ENCODE data around the gene FARSA. TPM values are rescaled to one million over a fixed set of nuclear protein-coding genes. Genes with fewer than 3 reads are reported as not detected.

Gene FARSA
- total and polyA plus RNA-seq, 2 of the 13 experiments (the other 11 are each of a cell fraction or from before 2014, with no cell fraction given): 25.9 to 72.0 TPM

DNA sequence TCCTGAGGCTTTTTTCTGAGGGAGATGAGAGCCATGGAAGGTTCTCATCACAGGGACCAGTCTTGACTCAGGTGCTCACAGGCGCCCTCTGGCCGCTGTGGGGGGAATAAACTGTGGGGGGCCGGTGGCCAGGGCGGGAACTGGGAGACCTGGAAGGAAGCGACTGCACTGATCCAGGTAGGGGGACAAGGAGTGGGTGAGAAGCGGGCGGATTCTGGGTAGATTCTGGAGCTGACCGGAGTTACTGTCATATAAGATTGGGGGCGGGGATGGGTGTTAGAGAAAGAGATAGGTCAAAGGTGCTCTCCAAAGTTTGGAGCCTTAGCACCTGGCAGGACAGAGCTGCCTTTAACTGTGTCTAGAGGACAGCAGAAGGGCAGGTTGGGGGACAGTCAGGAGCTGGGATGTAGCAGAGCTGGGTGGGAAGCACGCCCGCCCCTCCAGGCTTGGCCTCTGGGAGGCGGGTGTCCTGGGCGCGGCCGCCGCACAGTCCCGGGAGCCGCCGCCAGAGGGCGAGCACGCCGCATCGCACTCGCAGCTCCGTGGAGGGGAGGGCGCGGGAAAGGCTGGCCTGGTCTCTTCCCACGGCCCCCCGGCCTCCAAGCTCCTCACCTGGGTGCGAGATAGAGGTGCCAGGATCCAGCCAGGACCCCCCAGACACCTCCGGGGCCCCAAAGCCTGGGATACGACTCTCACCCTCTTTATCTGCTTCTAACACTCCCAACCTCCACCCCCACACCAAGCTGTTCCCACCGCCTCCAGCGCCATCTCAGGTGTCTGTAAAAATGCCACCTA, 31.7 kb upstream of the FARSA start (continued):
- 0 out of 2 replicates have a peak, but pooled peaks have one; percentile 45 for TF ChIP-seq ZNF598 (CRISPR knock-in tag; IDR thresholded peaks at IDR 0.05; ENCODE audit: borderline replicate concordance)
- peak; percentile 81; the same call in 1 of the 2 replicates for TF ChIP-seq ZNF335 (CRISPR knock-in tag; IDR thresholded peaks at IDR 0.05)
- TF ChIP-seq, protein P1, sequence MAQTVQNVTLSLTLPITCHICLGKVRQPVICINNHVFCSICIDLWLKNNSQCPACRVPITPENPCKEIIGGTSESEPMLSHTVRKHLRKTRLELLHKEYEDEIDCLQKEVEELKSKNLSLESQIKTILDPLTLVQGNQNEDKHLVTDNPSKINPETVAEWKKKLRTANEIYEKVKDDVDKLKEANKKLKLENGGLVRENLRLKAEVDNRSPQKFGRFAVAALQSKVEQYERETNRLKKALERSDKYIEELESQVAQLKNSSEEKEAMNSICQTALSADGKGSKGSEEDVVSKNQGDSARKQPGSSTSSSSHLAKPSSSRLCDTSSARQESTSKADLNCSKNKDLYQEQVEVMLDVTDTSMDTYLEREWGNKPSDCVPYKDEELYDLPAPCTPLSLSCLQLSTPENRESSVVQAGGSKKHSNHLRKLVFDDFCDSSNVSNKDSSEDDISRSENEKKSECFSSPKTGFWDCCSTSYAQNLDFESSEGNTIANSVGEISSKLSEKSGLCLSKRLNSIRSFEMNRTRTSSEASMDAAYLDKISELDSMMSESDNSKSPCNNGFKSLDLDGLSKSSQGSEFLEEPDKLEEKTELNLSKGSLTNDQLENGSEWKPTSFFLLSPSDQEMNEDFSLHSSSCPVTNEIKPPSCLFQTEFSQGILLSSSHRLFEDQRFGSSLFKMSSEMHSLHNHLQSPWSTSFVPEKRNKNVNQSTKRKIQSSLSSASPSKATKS (CRISPR knock-in tag; IDR thresholded peaks at IDR 0.05): no peak
- TF ChIP-seq POLR2A (IDR thresholded peaks at IDR 0.05; ENCODE audit: insufficient read depth in 1 of 2, low read depth in 2 of 2, low read length in 2 of 2): no peak
- TF ChIP-seq, protein P2, sequence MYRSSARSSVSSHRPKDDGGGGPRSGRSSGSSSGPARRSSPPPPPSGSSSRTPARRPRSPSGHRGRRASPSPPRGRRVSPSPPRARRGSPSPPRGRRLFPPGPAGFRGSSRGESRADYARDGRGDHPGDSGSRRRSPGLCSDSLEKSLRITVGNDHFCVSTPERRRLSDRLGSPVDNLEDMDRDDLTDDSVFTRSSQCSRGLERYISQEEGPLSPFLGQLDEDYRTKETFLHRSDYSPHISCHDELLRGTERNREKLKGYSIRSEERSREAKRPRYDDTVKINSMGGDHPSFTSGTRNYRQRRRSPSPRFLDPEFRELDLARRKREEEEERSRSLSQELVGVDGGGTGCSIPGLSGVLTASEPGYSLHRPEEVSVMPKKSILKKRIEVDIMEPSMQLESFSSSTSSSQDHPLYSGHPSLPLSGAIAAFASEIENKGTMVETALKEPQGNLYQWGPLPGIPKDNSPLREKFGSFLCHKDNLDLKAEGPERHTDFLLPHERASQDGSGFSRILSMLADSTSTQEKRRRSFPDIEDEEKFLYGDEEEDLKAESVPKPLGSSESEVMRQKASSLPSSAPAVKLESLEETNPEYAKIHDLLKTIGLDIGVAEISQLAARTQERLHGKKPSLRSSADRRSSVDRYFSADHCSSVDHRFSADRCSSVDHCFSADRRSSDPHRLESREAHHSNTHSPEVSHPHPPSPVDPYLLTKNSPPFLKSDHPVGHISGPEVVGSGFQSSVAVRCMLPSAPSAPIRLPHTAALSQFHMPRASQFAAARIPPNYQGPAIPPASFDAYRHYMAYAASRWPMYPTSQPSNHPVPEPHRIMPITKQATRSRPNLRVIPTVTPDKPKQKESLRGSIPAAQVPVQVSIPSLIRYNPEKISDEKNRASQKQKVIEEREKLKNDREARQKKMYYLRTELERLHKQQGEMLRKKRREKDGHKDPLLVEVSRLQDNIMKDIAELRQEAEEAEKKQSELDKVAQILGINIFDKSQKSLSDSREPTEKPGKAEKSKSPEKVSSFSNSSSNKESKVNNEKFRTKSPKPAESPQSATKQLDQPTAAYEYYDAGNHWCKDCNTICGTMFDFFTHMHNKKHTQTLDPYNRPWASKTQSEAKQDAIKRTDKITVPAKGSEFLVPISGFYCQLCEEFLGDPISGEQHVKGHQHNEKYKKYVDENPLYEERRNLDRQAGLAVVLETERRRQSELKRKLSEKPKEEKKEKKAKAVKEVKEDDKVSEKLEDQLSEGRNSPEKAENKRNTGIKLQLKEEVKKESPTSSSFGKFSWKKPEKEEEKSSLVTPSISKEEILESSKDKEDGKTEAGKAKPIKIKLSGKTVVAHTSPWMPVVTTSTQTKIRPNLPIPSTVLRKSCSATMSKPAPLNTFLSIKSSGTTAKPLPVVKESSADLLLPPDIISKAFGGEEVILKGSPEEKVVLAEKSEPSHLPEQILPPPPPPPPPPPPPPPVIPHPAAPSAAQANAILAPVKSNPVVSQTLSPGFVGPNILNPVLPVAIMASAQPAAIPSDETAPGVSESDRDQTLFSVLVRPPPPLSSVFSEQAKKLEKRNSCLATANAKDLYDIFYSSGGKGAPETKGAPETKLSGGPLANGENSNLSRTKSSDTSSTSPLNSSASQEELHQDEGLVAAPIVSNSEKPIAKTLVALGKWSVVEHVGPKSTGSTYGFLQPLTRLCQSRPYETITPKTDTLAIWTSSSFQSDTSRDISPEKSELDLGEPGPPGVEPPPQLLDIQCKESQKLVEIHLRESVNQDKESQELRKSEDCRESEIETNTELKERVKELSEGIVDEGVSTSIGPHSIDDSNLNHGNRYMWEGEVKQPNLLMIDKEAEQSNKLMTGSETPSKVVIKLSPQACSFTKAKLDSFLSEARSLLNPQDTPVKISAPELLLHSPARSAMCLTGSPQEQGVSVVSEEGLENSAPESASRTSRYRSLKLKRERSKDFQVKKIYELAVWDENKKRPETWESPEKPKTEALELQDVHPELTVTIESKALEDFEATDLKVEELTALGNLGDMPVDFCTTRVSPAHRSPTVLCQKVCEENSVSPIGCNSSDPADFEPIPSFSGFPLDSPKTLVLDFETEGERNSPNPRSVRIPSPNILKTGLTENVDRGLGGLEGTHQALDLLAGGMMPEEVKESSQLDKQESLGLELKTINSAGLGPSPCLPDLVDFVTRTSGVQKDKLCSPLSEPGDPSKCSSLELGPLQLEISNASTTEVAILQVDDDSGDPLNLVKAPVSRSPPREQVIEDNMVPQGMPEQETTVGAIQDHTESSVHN (CRISPR knock-in tag; IDR thresholded peaks at IDR 0.05): no peak
- no peak for TF ChIP-seq PAWR (CRISPR knock-in tag; IDR thresholded peaks at IDR 0.05; ENCODE audit: borderline replicate concordance)
- TF ChIP-seq KDM2A (CRISPR knock-in tag; IDR thresholded peaks at IDR 0.05; ENCODE audit: borderline replicate concordance, low read depth): peak; percentile 85; the same call in 1 of the 2 replicates
- no peak for TF ChIP-seq ZNF10 (CRISPR knock-in tag; IDR thresholded peaks at IDR 0.05; ENCODE audit: borderline replicate concordance, low read depth)
- TF ChIP-seq CEBPB (IDR thresholded peaks at IDR 0.05; ENCODE audit: borderline replicate concordance, low read depth, low read length): no peak
- TF ChIP-seq NFIC (IDR thresholded peaks at IDR 0.05; ENCODE audit: low read length): no peak
- no peak for TF ChIP-seq ZNF549 (CRISPR knock-in tag; IDR thresholded peaks at IDR 0.05)
- TF ChIP-seq, protein P3, sequence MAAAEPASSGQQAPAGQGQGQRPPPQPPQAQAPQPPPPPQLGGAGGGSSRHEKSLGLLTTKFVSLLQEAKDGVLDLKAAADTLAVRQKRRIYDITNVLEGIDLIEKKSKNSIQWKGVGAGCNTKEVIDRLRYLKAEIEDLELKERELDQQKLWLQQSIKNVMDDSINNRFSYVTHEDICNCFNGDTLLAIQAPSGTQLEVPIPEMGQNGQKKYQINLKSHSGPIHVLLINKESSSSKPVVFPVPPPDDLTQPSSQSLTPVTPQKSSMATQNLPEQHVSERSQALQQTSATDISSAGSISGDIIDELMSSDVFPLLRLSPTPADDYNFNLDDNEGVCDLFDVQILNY (CRISPR knock-in tag; conservative IDR thresholded peaks at IDR 0.05): no peak; the same call in 1 of the 2 replicates
- TF ChIP-seq RFX5 (IDR thresholded peaks at IDR 0.05; ENCODE audit: low read depth, low read length): no peak
- TF ChIP-seq ZKSCAN5 (CRISPR knock-in tag; IDR thresholded peaks at IDR 0.05): no peak
- peak; percentile 92; the same call in 1 of the 2 replicates for TF ChIP-seq ZNF605 (CRISPR knock-in tag; IDR thresholded peaks at IDR 0.05)
- TF ChIP-seq, protein P4, sequence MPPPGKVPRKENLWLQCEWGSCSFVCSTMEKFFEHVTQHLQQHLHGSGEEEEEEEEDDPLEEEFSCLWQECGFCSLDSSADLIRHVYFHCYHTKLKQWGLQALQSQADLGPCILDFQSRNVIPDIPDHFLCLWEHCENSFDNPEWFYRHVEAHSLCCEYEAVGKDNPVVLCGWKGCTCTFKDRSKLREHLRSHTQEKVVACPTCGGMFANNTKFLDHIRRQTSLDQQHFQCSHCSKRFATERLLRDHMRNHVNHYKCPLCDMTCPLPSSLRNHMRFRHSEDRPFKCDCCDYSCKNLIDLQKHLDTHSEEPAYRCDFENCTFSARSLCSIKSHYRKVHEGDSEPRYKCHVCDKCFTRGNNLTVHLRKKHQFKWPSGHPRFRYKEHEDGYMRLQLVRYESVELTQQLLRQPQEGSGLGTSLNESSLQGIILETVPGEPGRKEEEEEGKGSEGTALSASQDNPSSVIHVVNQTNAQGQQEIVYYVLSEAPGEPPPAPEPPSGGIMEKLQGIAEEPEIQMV (CRISPR knock-in tag; IDR thresholded peaks at IDR 0.05; ENCODE audit: low read depth): no peak

Data from HepG2 (cell line).